Fibroblast of upper back skin (primary cell): ENCODE data around the gene PHACTR3.

Source experiments
- DNase-seq: peaks from one replicate; pipeline ENCODE4 v3.0.0-alpha.2; 2013

The PHACTR3 gene

GRCh38 chr20:59574308-59574707 is 30.0 kb upstream of the PHACTR3 start:
- no peak for DNase-seq

GRCh38 chr20:59575216-59575615 is 29.1 kb upstream of the PHACTR3 start:
- no peak for DNase-seq

- no peak for DNase-seq
Observed at GRCh38 chr20:59575653-59576052, 28.7 kb upstream of the PHACTR3 start.

- no peak for DNase-seq
Observed at GRCh38 chr20:59576216-59576953, 28.0 kb upstream of the PHACTR3 start.

- DNase-seq: no peak
Observed at GRCh38 chr20:59577037-59577808, 27.1 kb upstream of the PHACTR3 start.

GRCh38 chr20:59577809-59578435 is 26.4 kb upstream of the PHACTR3 start:
- DNase-seq: no peak

- DNase-seq: no peak
Observed at GRCh38 chr20:59578436-59579403, 25.6 kb upstream of the PHACTR3 start.

GRCh38 chr20:59579404-59580145 is 24.8 kb upstream of the PHACTR3 start:
- DNase-seq: no peak

GRCh38 chr20:59580146-59580946 is 24.0 kb upstream of the PHACTR3 start:
- DNase-seq: peak; percentile 84

GRCh38 chr20:59580991-59581401 is 23.3 kb upstream of the PHACTR3 start:
- no peak for DNase-seq

- no peak for DNase-seq
Observed at GRCh38 chr20:59581993-59582679, 22.2 kb upstream of the PHACTR3 start.

- peak; percentile 23 for DNase-seq
Observed at GRCh38 chr20:59583428-59584277, 20.7 kb upstream of the PHACTR3 start.

- DNase-seq: no peak
Observed at GRCh38 chr20:59584278-59584925, 19.9 kb upstream of the PHACTR3 start.

GRCh38 chr20:59585714-59586409 is 18.5 kb upstream of the PHACTR3 start:
- DNase-seq: no peak

GRCh38 chr20:59586613-59587012 is 17.7 kb upstream of the PHACTR3 start:
- no peak for DNase-seq

- no peak for DNase-seq
Observed at GRCh38 chr20:59587570-59587969, 16.8 kb upstream of the PHACTR3 start.

GRCh38 chr20:59588236-59588855 is 16.0 kb upstream of the PHACTR3 start:
- no peak for DNase-seq
